ENCODE results near the gene CCDC24. TPM values are rescaled to one million over a fixed set of nuclear protein-coding genes. Genes with fewer than 3 reads are reported as not detected.

Gene CCDC24
- total RNA-seq, 4 donors from 2014 or later, result 12.4 to 18.2 (median 15.7) TPM

GRCh38 chr1:44002606-44003157 is 11.3 kb downstream of the CCDC24 start:
- H3K9me3 ChIP-seq, result no peaks in the 10 kb centered on the region
- peaks cover 0 to 6% (median 0%) of the 10 kb centered on the region in 4 donors for H3K4me1 ChIP-seq
- no peaks in the 10 kb centered on the region for H3K27me3 ChIP-seq
- H3K36me3 ChIP-seq, result peaks cover 0 to 9% (median 0%) of the 10 kb centered on the region in 3 donors
- no peak for TF ChIP-seq POLR2A (IDR thresholded peaks at IDR 0.05)
- TF ChIP-seq CTCF (IDR thresholded peaks at IDR 0.05), result no peak
- no peak for DNase-seq
- no peak overlapping the region for H3K4me3 ChIP-seq
- no peak overlapping the region for H3K27ac ChIP-seq

- no peak for TF ChIP-seq POLR2A (IDR thresholded peaks at IDR 0.05)
- no peak for TF ChIP-seq CTCF (IDR thresholded peaks at IDR 0.05)
- Histone ChIP-seq H3K4me1 (peaks cover 0 to 24% (median 0%) of the 10 kb centered on the region in 4 donors), H3K4me3 (no peak overlapping the region), H3K36me3 (no peaks in the 10 kb centered on the region), H3K27ac (no peak overlapping the region), H3K9me3 (no peaks in the 10 kb centered on the region), H3K27me3 (no peaks in the 10 kb centered on the region)
- no peak for DNase-seq
These were observed 16.9 kb downstream of the CCDC24 start for GRCh38 chr1:44008259-44008658.

- TF ChIP-seq POLR2A (IDR thresholded peaks at IDR 0.05) (no peak), CTCF (IDR thresholded peaks at IDR 0.05) (no peak)
- H3K36me3 ChIP-seq, result no peaks in the 10 kb centered on the region
- H3K4me3 ChIP-seq, result no peak overlapping the region
- H3K27me3 ChIP-seq, result no peaks in the 10 kb centered on the region
- H3K27ac ChIP-seq, result no peak overlapping the region
- no peak for DNase-seq
- H3K4me1 ChIP-seq, result peaks cover 0 to 41% (median 0%) of the 10 kb centered on the region in 4 donors
- no peaks in the 10 kb centered on the region for H3K9me3 ChIP-seq
These were observed 19.6 kb downstream of the CCDC24 start for GRCh38 chr1:44010935-44011471.

- no peak for DNase-seq
- H3K4me1 ChIP-seq, result peaks cover 0 to 38% (median 0%) of the 10 kb centered on the region in 4 donors
These were observed 21.0 kb downstream of the CCDC24 start for GRCh38 chr1:44012404-44012803.

GRCh38 chr1:44012941-44013609 is 21.7 kb downstream of the CCDC24 start:
- no peak for DNase-seq
- no peak overlapping the region for H3K27ac ChIP-seq
- TF ChIP-seq POLR2A (IDR thresholded peaks at IDR 0.05), result no peak
- TF ChIP-seq CTCF (IDR thresholded peaks at IDR 0.05), result no peak

More at GRCh38 chr1:44012404-44012803, 21.0 kb downstream of the CCDC24 start:
- Histone ChIP-seq H3K27ac (no peak overlapping the region), H3K9me3 (no peaks in the 10 kb centered on the region), H3K4me3 (no peak overlapping the region), H3K36me3 (no peaks in the 10 kb centered on the region), H3K27me3 (no peaks in the 10 kb centered on the region)
- TF ChIP-seq POLR2A (IDR thresholded peaks at IDR 0.05) (no peak), CTCF (IDR thresholded peaks at IDR 0.05) (no peak)

More at GRCh38 chr1:44012941-44013609, 21.7 kb downstream of the CCDC24 start:
- no peaks in the 10 kb centered on the region for H3K36me3 ChIP-seq
- no peak overlapping the region for H3K4me3 ChIP-seq
- H3K4me1 ChIP-seq, result peaks cover 0 to 38% (median 0%) of the 10 kb centered on the region in 4 donors
- no peaks in the 10 kb centered on the region for H3K27me3 ChIP-seq
- H3K9me3 ChIP-seq, result no peaks in the 10 kb centered on the region

Measured in Peyer's patch (tissue), 4 donors.